IMR-90 (cell line): ENCODE measurements around the gene AP2B1. TPM values are rescaled to one million over a fixed set of nuclear protein-coding genes. Genes with fewer than 3 reads are reported as not detected.

ENCODE experiments used
- ATAC-seq: fragments of 200-7000 bp; cut with Tn5 transposase; 2 replicates; pipeline ENCODE4 v1.9.1; 2020; ENCODE audit warnings: low read depth, mild to moderate bottlenecking, moderate library complexity
- BruUV-seq: library from RNA; stranded (reverse); fragments of 400-500 nt; replicated peaks from 2 replicates; lab custom pipeline; 2021; lab: Mats Ljungman, UMichigan
- CTCF ChIA-PET: fragments of 300-600 bp; formaldehyde crosslinking; extraction: SDS; loops from one replicate; lab custom pipeline; 2021; ENCODE audit warnings: antibody characterized with exemption; lab: Yijun Ruan, JAX
- POLR2A ChIA-PET: fragments of 300-600 bp; sonication (Branson Sonifier 250); formaldehyde crosslinking; loops from one replicate; lab custom pipeline; 2022; ENCODE audit warnings: antibody characterized with exemption; ENCODE audit not compliant: unreplicated experiment; lab: Charles Lee
- DNase-seq: peaks from one replicate; pipeline ENCODE4 v3.0.0; 2013
- H2AFZ ChIP-seq: replicated peaks from 2 replicates; pipeline ENCODE3; 2013; ENCODE audit warnings: low read length, mild to moderate bottlenecking; ENCODE audit not compliant: poor library complexity
- H2AK5ac ChIP-seq: 2 replicates; pipeline ENCODE4 v1.6.1; 2013; ENCODE audit warnings: low read depth, low read length, inconsistent platforms
- H2AK9ac ChIP-seq: replicated peaks from 2 replicates; pipeline ENCODE3; 2013; ENCODE audit warnings: mild to moderate bottlenecking, low read depth, low read length, moderate library complexity; ENCODE audit not compliant: poor library complexity
- H2BK120ac ChIP-seq: 2 replicates; pipeline ENCODE4 v1.6.1; 2013; ENCODE audit warnings: low read depth, low read length, inconsistent platforms
- H2BK15ac ChIP-seq: 3 replicates; pipeline ENCODE4 v1.6.1; 2013; ENCODE audit warnings: low read depth, low read length, inconsistent platforms
- H2BK20ac ChIP-seq: 2 replicates; pipeline ENCODE4 v1.6.1; 2013; ENCODE audit warnings: low read depth, mild to moderate bottlenecking, inconsistent platforms, low read length, moderate library complexity
- H2BK5ac ChIP-seq: 2 replicates; pipeline ENCODE4 v1.6.1; 2013; ENCODE audit warnings: mild to moderate bottlenecking, low read depth, low read length, inconsistent platforms; ENCODE audit not compliant: poor library complexity, severe bottlenecking
- H3K14ac ChIP-seq: replicated peaks from 2 replicates; pipeline ENCODE4 v1.6.1; 2013; ENCODE audit warnings: low read depth, low read length, inconsistent platforms
- H3K18ac ChIP-seq: 2 replicates; pipeline ENCODE4 v1.6.1; 2013; ENCODE audit warnings: low read depth, low read length, control low read depth
- H3K23ac ChIP-seq: 2 replicates; pipeline ENCODE4 v1.6.1; 2013; ENCODE audit warnings: low read depth, low read length, inconsistent platforms
- H3K27ac ChIP-seq: 2 replicates; pipeline ENCODE4 v1.5.1; 2013; ENCODE audit warnings: mild to moderate bottlenecking, control low read depth, low read length; ENCODE audit not compliant: insufficient read depth
- H3K27me3 ChIP-seq: 2 replicates; pipeline ENCODE4 v1.6.1; 2013; ENCODE audit warnings: low read length; ENCODE audit not compliant: control insufficient read depth, insufficient read depth
- H3K36me3 ChIP-seq: 2 replicates; pipeline ENCODE4 v1.6.1; 2013; ENCODE audit warnings: low read length, mixed read lengths; ENCODE audit not compliant: control insufficient read depth, insufficient read depth
- H3K4ac ChIP-seq: 2 replicates; pipeline ENCODE4 v1.6.1; 2013; ENCODE audit warnings: low read depth, low read length, inconsistent platforms
- H3K4me1 ChIP-seq: 2 replicates; pipeline ENCODE4 v1.6.1; 2013; ENCODE audit warnings: low read length, mixed read lengths; ENCODE audit not compliant: control insufficient read depth, insufficient read depth
- H3K4me2 ChIP-seq: 2 replicates; pipeline ENCODE4 v1.6.1; 2013; ENCODE audit warnings: low read depth, mild to moderate bottlenecking, control low read depth, low read length, moderate library complexity
- H3K4me3 ChIP-seq: 2 replicates; pipeline ENCODE4 v1.5.1; 2013; ENCODE audit warnings: low read depth, mild to moderate bottlenecking, control low read depth, low read length, moderate library complexity; ENCODE audit not compliant: insufficient read depth
- H3K56ac ChIP-seq: 2 replicates; pipeline ENCODE4 v1.6.1; 2013; ENCODE audit warnings: low read length, inconsistent platforms; ENCODE audit not compliant: insufficient read depth; ENCODE audit errors: extremely low read depth
- H3K79me1 ChIP-seq, 2 experiments: 2 replicates each; pipeline ENCODE4 v1.6.1; 2013; ENCODE audit warnings: low read length in 2 of 2, inconsistent platforms in 1 of 2, low read depth in 1 of 2
- H3K9ac ChIP-seq: 2 replicates; pipeline ENCODE4 v1.6.1; 2013; ENCODE audit warnings: low read depth, low read length, control low read depth
- H3K9me1 ChIP-seq: 2 replicates; pipeline ENCODE4 v1.6.1; 2013; ENCODE audit warnings: low read length, inconsistent platforms; ENCODE audit not compliant: insufficient read depth
- H3K9me3 ChIP-seq: 2 replicates; pipeline ENCODE4 v1.6.1; 2013; ENCODE audit warnings: low read length; ENCODE audit not compliant: control insufficient read depth, insufficient read depth
- H4K20me1 ChIP-seq: 2 replicates; pipeline ENCODE4 v1.6.1; 2013; ENCODE audit warnings: low read length, inconsistent platforms; ENCODE audit not compliant: insufficient read depth
- H4K5ac ChIP-seq: 2 replicates; pipeline ENCODE4 v1.6.1; 2013; ENCODE audit warnings: mild to moderate bottlenecking, low read depth, low read length, control low read depth
- H4K8ac ChIP-seq, 2 experiments: 2 replicates each; pipeline ENCODE4 v1.6.1; 2013; ENCODE audit warnings: low read depth in 2 of 2, low read length in 2 of 2, control low read depth in 1 of 2, inconsistent platforms in 1 of 2
- H4K91ac ChIP-seq: 2 replicates; pipeline ENCODE4 v1.6.1; 2013; ENCODE audit warnings: low read depth, low read length, inconsistent platforms; ENCODE audit not compliant: insufficient read depth
- BHLHE40 ChIP-seq: fragments of 150-350 bp; IDR thresholded peaks from 2 replicates; pipeline ENCODE4 v1.6.1; 2016; ENCODE audit warnings: mild to moderate bottlenecking, low read depth, low read length
- CEBPB ChIP-seq: IDR thresholded peaks from 2 replicates; pipeline ENCODE4 v1.6.1; 2012; ENCODE audit warnings: low read depth, low read length, improper control_type of control experiment
- CHD1 ChIP-seq: IDR thresholded peaks from 2 replicates; pipeline ENCODE4 v1.6.1; 2012; ENCODE audit warnings: low read depth, low read length, improper control_type of control experiment
- FOS ChIP-seq: fragments of 150-350 bp; IDR thresholded peaks from 2 replicates; pipeline ENCODE4 v1.6.1; 2016; ENCODE audit warnings: low read depth, low read length
- MAZ ChIP-seq: IDR thresholded peaks from 2 replicates; pipeline ENCODE4 v1.6.1; 2012; ENCODE audit warnings: low read depth, mild to moderate bottlenecking, low read length, improper control_type of control experiment, moderate library complexity, borderline replicate concordance
- MXI1 ChIP-seq: IDR thresholded peaks from 2 replicates; pipeline ENCODE4 v1.6.1; 2012; ENCODE audit warnings: low read depth, mild to moderate bottlenecking, low read length, moderate library complexity, borderline replicate concordance
- NFE2L2 ChIP-seq: fragments of 150-350 bp; IDR thresholded peaks from 2 replicates; pipeline ENCODE4 v1.6.1; 2016; ENCODE audit warnings: low read depth, mild to moderate bottlenecking, low read length
- POLR2A ChIP-seq: IDR thresholded peaks from 2 replicates; pipeline ENCODE4 v1.6.1; 2012; ENCODE audit warnings: mild to moderate bottlenecking, low read depth, low read length
- RAD21 ChIP-seq: IDR thresholded peaks from 2 replicates; pipeline ENCODE4 v1.6.1; 2012; ENCODE audit warnings: low read length, improper control_type of control experiment
- RCOR1 ChIP-seq: IDR thresholded peaks from 2 replicates; pipeline ENCODE4 v1.6.1; 2012; ENCODE audit warnings: mild to moderate bottlenecking, low read length, improper control_type of control experiment; ENCODE audit not compliant: insufficient replicate concordance
- SMC3 ChIP-seq: fragments of 150-350 bp; IDR thresholded peaks from 2 replicates; pipeline ENCODE4 v1.6.1; 2016; ENCODE audit warnings: low read depth, mild to moderate bottlenecking, antibody characterized with exemption, low read length, moderate library complexity
- USF2 ChIP-seq: fragments of 150-350 bp; IDR thresholded peaks from 2 replicates; pipeline ENCODE4 v1.6.1; 2017; ENCODE audit warnings: mild to moderate bottlenecking, antibody characterized with exemption, low read length, low read depth
- whole genome bisulfite sequencing, 2 experiments: methylation state at CpG; one replicate each; pipeline versions ENCODE4 v1.1.5 to v1.1.7; 2013; ENCODE audit warnings: missing lambda C conversion rate in 2 of 2; ENCODE audit not compliant: insufficient read length in 1 of 2; ENCODE audit errors: extremely low coverage in 2 of 2; 5-methylcytosine and 5-hydroxymethylcytosine counted together
- dilution Hi-C: fragments of 300-500 bp; cut with HindIII; formaldehyde crosslinking; loops from one replicate; pipeline ENCODE4 v1.14.3; 2018; ENCODE audit warnings: low sequenced_read_pairs; ENCODE audit not compliant: unreplicated experiment
- in situ Hi-C: fragments of 300-500 bp; cut with MboI; formaldehyde crosslinking; loops from 3 replicates; pipeline ENCODE4 v1.14.3; 2019; ENCODE audit warnings: low sequenced_read_pairs, inconsistent platforms, mixed read lengths
- intact Hi-C: fragments of 100-400 bp; cut with micrococcal nuclease; formaldehyde crosslinking; loops from 2 replicates; pipeline ENCODE4 v1.10.0; 2022
- polyA plus RNA-seq, 3 experiments: library from polyadenylated mRNA; depleted of rRNA; stranded (reverse); fragments of >200 nt; gene quantifications; 2 replicates each; pipeline ENCODE4 v1.2.3, GENCODE V29; 2012; ENCODE audit warnings: low replicate concordance in 1 of 3
- total RNA-seq: library from RNA; depleted of rRNA; stranded (reverse); fragments of >200 nt; gene quantifications from 2 replicates; pipeline ENCODE4 v1.2.3, GENCODE V29; 2012
- TF ChIP-seq, protein P1 (sequence below): conservative IDR thresholded peaks from 2 replicates; pipeline ENCODE4 v1.5.1; 2012; ENCODE audit warnings: mild to moderate bottlenecking, low read depth, low read length, improper control_type of control experiment

Gene AP2B1
- total and polyA plus RNA-seq, 2 of the 4 experiments (the other 2 are of a cell fraction): 102 to 125 TPM

GRCh38 chr17:35738519-35739133 lies 151.5 kb downstream of the AP2B1 start:
- Histone ChIP-seq H4K8ac (no peak overlapping the region), H3K9me1 (peaks cover under 1% of the 10 kb centered on the region; the same call in 1 of the 2 replicates), H3K27ac (no peak overlapping the region), H3K9ac (no peak overlapping the region), H2BK20ac (no peak overlapping the region), H3K9me3 (no peaks in the 10 kb centered on the region), H2BK15ac (no peak overlapping the region), H3K4me1 (no peaks in the 10 kb centered on the region), H2BK120ac (no peak overlapping the region), H3K4me3 (no peak overlapping the region), H2AK9ac (no peak overlapping the region), H3K79me1 (no peaks in the 10 kb centered on the region), H2AFZ (no peak overlapping the region), H3K36me3 (no peaks in the 10 kb centered on the region), H4K91ac (no peak overlapping the region), H3K56ac (no peak overlapping the region), H3K27me3 (peaks cover 39% of the 10 kb centered on the region), H2BK5ac (no peak overlapping the region), H3K4ac (no peak overlapping the region), H3K14ac (no peak overlapping the region), H3K23ac (no peak overlapping the region), H3K4me2 (no peak overlapping the region), H4K5ac (no peak overlapping the region), H3K18ac (no peak overlapping the region), H2AK5ac (no peak overlapping the region), H4K20me1 (peaks cover 12% of the 10 kb centered on the region)
- POLR2A ChIA-PET: no interaction called here
- TF ChIP-seq POLR2A (no peak), USF2 (no peak), CEBPB (no peak), SMC3 (no peak), MAZ (no peak), BHLHE40 (no peak), RCOR1 (no peak), MXI1 (no peak), NFE2L2 (no peak), CHD1 (no peak), FOS (no peak), RAD21 (no peak)
- TF ChIP-seq, protein P1, sequence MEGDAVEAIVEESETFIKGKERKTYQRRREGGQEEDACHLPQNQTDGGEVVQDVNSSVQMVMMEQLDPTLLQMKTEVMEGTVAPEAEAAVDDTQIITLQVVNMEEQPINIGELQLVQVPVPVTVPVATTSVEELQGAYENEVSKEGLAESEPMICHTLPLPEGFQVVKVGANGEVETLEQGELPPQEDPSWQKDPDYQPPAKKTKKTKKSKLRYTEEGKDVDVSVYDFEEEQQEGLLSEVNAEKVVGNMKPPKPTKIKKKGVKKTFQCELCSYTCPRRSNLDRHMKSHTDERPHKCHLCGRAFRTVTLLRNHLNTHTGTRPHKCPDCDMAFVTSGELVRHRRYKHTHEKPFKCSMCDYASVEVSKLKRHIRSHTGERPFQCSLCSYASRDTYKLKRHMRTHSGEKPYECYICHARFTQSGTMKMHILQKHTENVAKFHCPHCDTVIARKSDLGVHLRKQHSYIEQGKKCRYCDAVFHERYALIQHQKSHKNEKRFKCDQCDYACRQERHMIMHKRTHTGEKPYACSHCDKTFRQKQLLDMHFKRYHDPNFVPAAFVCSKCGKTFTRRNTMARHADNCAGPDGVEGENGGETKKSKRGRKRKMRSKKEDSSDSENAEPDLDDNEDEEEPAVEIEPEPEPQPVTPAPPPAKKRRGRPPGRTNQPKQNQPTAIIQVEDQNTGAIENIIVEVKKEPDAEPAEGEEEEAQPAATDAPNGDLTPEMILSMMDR: no peak
- in situ Hi-C loops: loop anchor here (25.0 kb wide), 1 partner anchor 376 kb away; the partner anchor contains the start of gene SLFN11
- DNase-seq (no peak), ATAC-seq (no peak)
- intact Hi-C loops: no loop called here
- dilution Hi-C loops: no loop called here
- CTCF ChIA-PET: no interaction called here
- no TSS peak for BruUV-seq
- no CpG with 5 or more reads among the region's 5 CpGs for WGBS, 2 experiments
